GM04503 (cell line): ENCODE measurements around the gene METTL25B.
A peak's percentile ranks its signal among the peaks of the same experiment; 100 is the strongest.

Experiments
- DNase-seq: peaks from one replicate; pipeline ENCODE4 v3.0.0-alpha.2; 2012; ENCODE audit warnings: low read depth

METTL25B gene

DNA sequence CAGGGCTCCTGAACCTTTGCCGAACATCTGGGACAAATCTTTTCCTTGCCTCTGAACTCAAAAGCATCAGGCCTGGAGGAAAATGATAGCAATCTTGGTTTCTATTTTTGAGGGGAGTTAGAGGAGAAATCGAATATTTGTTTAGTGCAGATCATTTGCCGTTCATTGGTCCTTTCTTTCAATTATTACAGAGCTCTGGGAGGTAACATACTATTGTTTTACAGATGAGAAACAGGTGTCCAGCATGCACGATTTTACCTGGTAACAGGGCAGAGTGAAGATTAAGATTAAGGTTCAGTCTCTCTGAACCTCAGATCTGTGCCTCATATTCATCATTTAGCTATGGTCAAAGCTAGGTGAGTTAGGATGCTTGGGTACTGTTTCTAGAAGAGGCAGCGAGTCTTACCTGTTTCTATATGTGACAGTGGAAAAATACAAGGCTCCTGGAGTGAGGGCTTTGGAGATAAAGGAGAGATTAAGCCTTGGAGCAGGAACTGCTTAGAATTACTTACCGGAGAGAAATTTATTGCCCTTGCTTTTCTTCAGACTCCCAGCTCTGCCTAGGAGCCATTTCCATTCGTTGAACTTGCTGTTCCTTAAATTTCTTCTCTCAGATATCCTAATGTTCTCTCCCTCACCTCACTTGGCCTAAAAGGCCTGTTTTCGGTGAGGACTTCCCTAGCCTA, 40.5 kb downstream of the METTL25B start:
- DNase-seq: no peak

DNA sequence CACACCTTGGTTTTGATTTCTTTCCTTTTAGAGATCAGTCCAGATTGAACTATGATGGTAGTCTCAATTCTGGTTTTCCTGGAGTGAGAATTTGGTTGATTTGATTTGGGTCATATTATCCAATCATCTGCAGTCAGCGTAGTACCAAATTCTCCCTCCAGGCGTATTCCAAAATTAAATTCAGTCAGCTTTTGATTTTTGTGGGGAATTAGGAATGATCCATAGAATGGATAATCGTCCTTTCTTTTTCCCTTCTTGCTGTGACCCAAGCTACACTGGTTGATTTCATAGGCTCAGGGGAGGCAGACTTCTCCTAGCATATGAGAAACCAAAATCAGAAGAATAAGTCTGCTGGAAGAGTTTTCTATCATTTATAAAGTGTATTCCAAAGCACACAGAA, 44.0 kb downstream of the METTL25B start:
- no peak for DNase-seq

DNA sequence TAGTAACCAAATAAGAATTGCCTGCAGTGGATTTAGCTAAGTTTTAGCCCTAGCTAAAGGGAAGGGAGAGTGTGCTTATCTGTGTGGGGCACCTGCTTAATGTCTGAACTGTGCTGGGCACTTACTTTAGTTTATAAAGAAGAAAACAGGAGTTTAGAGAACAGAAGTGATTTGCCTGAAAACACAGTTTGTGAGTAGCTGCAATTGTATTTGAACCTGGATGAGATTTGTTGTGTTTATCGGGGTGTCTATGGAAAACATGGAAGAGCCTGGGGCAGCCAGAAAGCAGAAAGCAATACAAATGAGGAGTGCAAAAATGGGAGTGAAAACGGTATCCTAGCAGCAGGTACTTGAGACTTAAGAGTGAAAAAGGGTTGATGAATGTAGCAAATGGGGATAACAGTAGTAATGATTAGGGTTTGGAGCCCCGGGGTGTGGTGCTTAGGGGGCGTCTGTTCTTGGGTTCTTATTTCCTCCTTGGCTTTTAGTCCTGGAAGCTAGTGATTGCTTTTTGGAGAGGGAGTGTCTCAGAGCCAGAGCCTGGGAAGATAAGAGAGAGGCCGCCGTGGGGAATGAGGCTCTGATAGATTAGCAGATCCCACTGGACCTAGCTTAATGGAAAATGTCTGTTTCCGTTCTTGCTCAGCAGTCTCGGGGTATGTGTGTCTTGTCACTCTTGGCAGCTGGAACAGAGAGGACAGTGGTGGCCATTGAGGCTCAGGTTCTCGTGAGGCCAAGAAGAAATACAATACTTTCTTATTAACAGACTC, 44.6 kb downstream of the METTL25B start:
- DNase-seq: no peak

DNA sequence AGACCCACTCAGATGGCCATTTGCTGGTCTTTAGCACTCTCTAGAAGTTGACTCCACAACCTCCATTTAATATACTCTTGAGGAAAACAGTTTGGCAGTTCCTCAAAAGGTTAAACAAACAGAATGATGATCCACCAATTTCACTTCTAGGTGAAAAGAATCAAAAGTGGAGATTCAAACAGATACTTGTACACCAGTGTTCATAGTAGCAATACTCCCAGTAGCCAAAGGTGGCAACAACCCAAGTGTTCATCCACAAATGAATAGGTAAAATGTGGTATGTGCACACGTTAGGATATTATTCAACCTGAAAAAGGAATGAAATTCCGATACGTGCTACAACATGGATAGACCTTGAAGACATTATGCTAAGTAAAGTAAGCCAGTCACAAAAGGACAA, 45.3 kb downstream of the METTL25B start:
- no peak for DNase-seq

DNA sequence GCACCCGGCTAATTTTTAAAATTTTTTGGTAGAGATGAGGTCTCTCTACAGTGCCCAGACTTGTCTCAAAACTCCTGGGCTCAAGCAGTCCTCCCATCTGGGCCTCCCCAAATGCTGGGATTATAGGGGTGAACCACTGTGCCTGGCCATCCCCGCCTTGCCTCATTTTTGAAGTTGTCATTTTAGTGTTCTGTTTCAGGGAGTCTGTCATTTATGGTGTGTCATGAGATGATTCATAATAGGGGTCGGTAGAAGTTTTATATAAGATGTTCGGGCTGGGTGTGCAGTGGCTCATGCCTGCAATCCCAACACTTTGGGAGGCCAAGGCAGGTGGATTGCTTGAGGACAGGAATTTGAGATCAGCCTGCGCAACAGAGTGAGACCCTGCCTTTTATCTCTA, 47.5 kb downstream of the METTL25B start:
- DNase-seq: no peak

DNA sequence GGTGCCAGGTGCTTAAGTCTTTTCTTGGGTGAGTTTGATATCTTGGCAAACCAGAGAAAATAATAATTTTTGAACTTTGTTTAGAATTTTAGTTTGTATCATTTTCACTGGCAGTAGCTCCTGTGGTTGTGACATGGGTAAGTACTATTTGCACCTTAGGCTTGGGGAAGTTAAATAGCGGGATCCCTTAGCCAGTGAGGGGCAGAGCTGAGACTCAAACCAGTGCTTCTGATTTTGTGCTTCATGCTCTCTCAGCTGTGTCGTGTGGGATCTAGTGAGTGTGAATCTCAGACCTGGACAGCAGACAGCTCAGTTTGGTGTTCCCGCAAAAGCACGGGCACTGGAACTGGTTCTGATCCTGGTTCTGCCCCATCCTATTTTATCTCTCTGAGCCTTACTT, 48.7 kb downstream of the METTL25B start:
- DNase-seq: no peak

DNA sequence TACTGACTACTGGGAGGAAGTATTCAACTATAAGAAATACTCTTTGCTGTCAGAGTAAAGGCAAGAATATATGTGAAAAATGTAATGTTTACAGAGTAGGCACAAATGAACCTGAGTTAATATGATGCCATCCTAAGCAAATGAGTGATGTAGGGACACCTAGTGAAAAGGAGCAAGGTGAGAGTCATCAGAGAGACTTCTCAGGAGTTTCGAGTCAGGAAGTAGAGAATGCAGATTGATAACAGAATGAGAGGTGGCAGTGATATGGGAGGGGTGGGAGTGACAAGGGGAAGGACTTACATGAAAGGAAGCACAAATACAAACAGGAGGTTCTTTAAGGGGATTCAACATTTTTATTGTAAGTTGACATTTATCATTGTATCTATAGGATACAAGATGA, 49.3 kb downstream of the METTL25B start:
- DNase-seq: no peak

DNA sequence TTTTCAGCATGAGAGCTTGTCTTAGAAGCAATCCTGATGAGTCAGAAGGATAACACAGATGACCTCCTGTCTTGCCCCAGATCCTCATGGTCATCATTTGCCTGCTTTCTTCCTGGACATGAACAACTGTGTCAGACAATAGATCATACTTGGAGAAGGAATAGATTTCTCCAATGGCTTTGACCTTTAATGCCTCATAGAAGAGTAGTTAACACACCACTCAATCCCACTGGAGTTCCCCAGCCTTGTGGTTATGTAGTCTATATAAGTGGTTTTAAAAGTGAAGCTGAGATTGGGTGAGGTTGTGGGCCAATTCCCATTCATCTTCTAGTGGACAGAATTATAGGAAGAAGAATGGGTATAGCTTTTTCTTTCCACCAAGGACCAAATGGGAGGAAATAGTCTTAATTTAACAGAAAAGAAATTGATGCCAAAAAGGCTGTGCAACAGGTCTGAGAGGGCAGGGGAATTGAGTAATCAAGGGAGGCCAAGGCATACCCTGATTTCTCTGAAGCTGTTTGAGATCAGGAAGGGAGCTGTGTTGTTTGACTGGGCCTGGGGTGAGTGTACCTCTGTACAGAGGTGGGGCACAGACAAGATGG, 53.4 kb downstream of the METTL25B start:
- peak; percentile 64 for DNase-seq

DNA sequence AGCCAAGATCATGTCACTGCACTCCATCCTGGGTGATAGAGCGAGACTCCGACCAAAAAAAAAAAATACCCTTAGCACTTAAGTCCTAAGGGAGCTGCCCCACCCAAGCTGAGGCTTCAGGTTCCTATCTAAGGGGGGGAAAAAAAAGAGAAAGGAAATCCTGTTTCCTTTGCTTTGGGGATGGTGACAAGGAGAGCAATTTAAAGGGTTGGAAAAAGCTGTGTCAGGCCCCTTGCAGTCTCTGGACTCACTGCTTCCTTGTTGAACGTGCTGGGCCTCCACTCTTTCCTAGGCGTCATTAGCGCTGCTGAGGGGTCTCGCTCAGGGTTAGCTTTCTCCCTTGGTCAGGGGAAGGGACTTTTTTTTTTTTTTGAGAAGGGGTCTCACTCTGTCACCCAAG, 57.2 kb downstream of the METTL25B start:
- no peak for DNase-seq
